Stimulated activated CD4-positive, alpha-beta T cell treated with anti-CD3 and anti-CD28 coated beads, Interleukin-4, amount 100 ng/mL, for 4 hours (primary cell): ENCODE data around the gene FAIM.
"Not testable (repeated sequence)": the region's sequence is repeated elsewhere in the genome, so short reads cannot be mapped to it uniquely, and the experiment has no call there.

ENCODE experiments used
- DNase-seq, 2 experiments: peaks; one replicate each; pipeline ENCODE4 v3.0.0-alpha.2; 2020

The FAIM gene

GRCh38 chr3:138601661-138602060 is 6.9 kb upstream of the FAIM start:
- DNase-seq = not testable (repeated sequence)

- DNase-seq = not testable (repeated sequence)
Measured at GRCh38 chr3:138604106-138604595, 4.4 kb upstream of the FAIM start.

GRCh38 chr3:138609898-138610266 is 1.3 kb downstream of the FAIM start:
- DNase-seq = no peak

GRCh38 chr3:138615462-138615861 is 6.9 kb downstream of the FAIM start:
- no peak for DNase-seq

GRCh38 chr3:138620431-138620830 is 11.9 kb downstream of the FAIM start:
- no peak for DNase-seq

- DNase-seq = no peak
Measured at GRCh38 chr3:138624518-138624917, 15.9 kb downstream of the FAIM start.

- DNase-seq = no peak
Measured at GRCh38 chr3:138625707-138626365, 17.3 kb downstream of the FAIM start.

GRCh38 chr3:138629526-138629925 is 21.0 kb downstream of the FAIM start:
- DNase-seq = no peak

GRCh38 chr3:138638641-138639040 is 30.1 kb downstream of the FAIM start:
- DNase-seq = no peak

- no peak for DNase-seq
Measured at GRCh38 chr3:138640537-138640936, 32.0 kb downstream of the FAIM start.

- no peak for DNase-seq
Measured at GRCh38 chr3:138642226-138642926, 33.8 kb downstream of the FAIM start.

- DNase-seq = no peak
Measured at GRCh38 chr3:138642927-138643253, 34.3 kb downstream of the FAIM start.

GRCh38 chr3:138646008-138646407 is 37.4 kb downstream of the FAIM start:
- DNase-seq = no peak

- no peak for DNase-seq
Measured at GRCh38 chr3:138646513-138646912, 37.9 kb downstream of the FAIM start.

GRCh38 chr3:138649134-138649533 is 40.6 kb downstream of the FAIM start:
- DNase-seq = no peak

GRCh38 chr3:138653567-138653966 is 45.0 kb downstream of the FAIM start:
- DNase-seq = no peak

GRCh38 chr3:138657508-138657907 is 48.9 kb downstream of the FAIM start:
- DNase-seq = no peak

- no peak for DNase-seq
Measured at GRCh38 chr3:138668107-138668506, 59.5 kb downstream of the FAIM start.

GRCh38 chr3:138670407-138670806 is 61.8 kb downstream of the FAIM start:
- DNase-seq = no peak

- DNase-seq = no peak
Measured at GRCh38 chr3:138673641-138674530, 65.3 kb downstream of the FAIM start.

GRCh38 chr3:138675393-138675792 is 66.8 kb downstream of the FAIM start:
- DNase-seq = no peak

- no peak for DNase-seq
Measured at GRCh38 chr3:138678086-138678485, 69.5 kb downstream of the FAIM start.

- no peak for DNase-seq
Measured at GRCh38 chr3:138678874-138679392, 70.4 kb downstream of the FAIM start.
